Activated CD4-positive, alpha-beta T cell treated with anti-CD3 and anti-CD28 coated beads, Interleukin-2, amount 10 ng/mL, durations not matched to agents 7 days and 5 days (primary cell): ENCODE results near the gene USO1. TPM values are rescaled to one million over a fixed set of nuclear protein-coding genes. Genes with fewer than 3 reads are reported as not detected.

Source experiments
- CTCF ChIA-PET: fragments of 350-600 bp; sonication (Branson Sonifier 250); formaldehyde crosslinking; loops from one replicate; lab custom pipeline; 2021; ENCODE audit warnings: antibody characterized with exemption; lab: Charles Lee
- POLR2A ChIA-PET: fragments of 350-600 bp; sonication (Branson Sonifier 250); formaldehyde crosslinking; loops from one replicate; lab custom pipeline; 2021; ENCODE audit warnings: antibody characterized with exemption; lab: Charles Lee
- DNase-seq: peaks from one replicate; pipeline ENCODE4 v3.0.0-alpha.2; 2020
- H3K27ac Mint-ChIP-seq: one replicate; pipeline ENCODE4 v1.8.0; 2021; ENCODE audit warnings: mild to moderate bottlenecking, moderate library complexity, mixed read lengths
- H3K27me3 Mint-ChIP-seq: one replicate; pipeline ENCODE4 v1.8.0; 2021; ENCODE audit warnings: mixed read lengths
- H3K36me3 Mint-ChIP-seq: one replicate; pipeline ENCODE4 v1.8.0; 2021; ENCODE audit warnings: low read depth, mixed read lengths
- H3K4me1 Mint-ChIP-seq: one replicate; pipeline ENCODE4 v1.8.0; 2021; ENCODE audit warnings: mixed read lengths
- H3K4me3 Mint-ChIP-seq: one replicate; pipeline ENCODE4 v1.8.0; 2021; ENCODE audit warnings: mild to moderate bottlenecking, moderate library complexity, mixed read lengths
- H3K9me3 Mint-ChIP-seq: one replicate; pipeline ENCODE4 v1.8.0; 2021; ENCODE audit warnings: mixed read lengths
- total RNA-seq, 2 experiments: library from RNA; stranded (reverse); gene quantifications; one replicate each; pipeline ENCODE4 v1.2.3, GENCODE V29; 2021

USO1 gene
- total RNA-seq, 2 experiments from 2014 or later = 38.9 to 43.5 TPM

GRCh38 chr4:75696071-75696470, 28.3 kb upstream of the USO1 start:
- DNase-seq = peak; percentile 45
- Mint-ChIP-seq H3K4me1 (peaks cover 36% of the 10 kb centered on the region), H3K27me3 (no peaks in the 10 kb centered on the region), H3K9me3 (peaks cover 3% of the 10 kb centered on the region), H3K4me3 (no peak overlapping the region), H3K36me3 (peaks cover 15% of the 10 kb centered on the region), H3K27ac (peak overlapping the region; percentile 57)
- ChIA-PET POLR2A (no interaction called here), CTCF (interaction anchor here (1.1 to 1.8 kb wide), 5 partner anchors 12 to 30 kb away, joined by 3 to 15 read pairs (median 3); no protein-coding TSS in a partner anchor)

- ChIA-PET CTCF (interaction anchor here (1.5 to 1.8 kb wide), 4 partner anchors 11 to 29 kb away, joined by 3 to 15 read pairs (median 3); no protein-coding TSS in a partner anchor), POLR2A (no interaction called here)
- Mint-ChIP-seq H3K36me3 (peaks cover 14% of the 10 kb centered on the region), H3K4me1 (peaks cover 36% of the 10 kb centered on the region), H3K4me3 (no peak overlapping the region), H3K27me3 (no peaks in the 10 kb centered on the region), H3K9me3 (peaks cover 3% of the 10 kb centered on the region), H3K27ac (no peak overlapping the region)
- DNase-seq = no peak
Observed at GRCh38 chr4:75696581-75696980, 27.8 kb upstream of the USO1 start.

- CTCF ChIA-PET = interaction anchor here (1.0 to 1.5 kb wide), 2 partner anchors 10 to 31 kb away, joined by 3 to 4 read pairs; no protein-coding TSS in a partner anchor
- no peak for DNase-seq
- Mint-ChIP-seq H3K4me3 (peak overlapping the region; percentile 6), H3K9me3 (peaks cover 3% of the 10 kb centered on the region), H3K36me3 (peaks cover 13% of the 10 kb centered on the region), H3K4me1 (peaks cover 36% of the 10 kb centered on the region), H3K27ac (peak overlapping the region; percentile 39), H3K27me3 (no peaks in the 10 kb centered on the region)
- POLR2A ChIA-PET = interaction anchor here (0.7 kb wide), 1 partner anchor 1349 kb away, joined by 3 read pairs; no protein-coding TSS in a partner anchor
Observed at GRCh38 chr4:75698162-75698962, 26.0 kb upstream of the USO1 start.

GRCh38 chr4:75698963-75699228, 25.5 kb upstream of the USO1 start:
- no peak overlapping the region for H3K4me3 Mint-ChIP-seq
- ChIA-PET POLR2A (no interaction called here), CTCF (interaction anchor here (1.0 kb wide), 1 partner anchor 10 kb away, joined by 3 read pairs; no protein-coding TSS in a partner anchor)
- H3K4me1 Mint-ChIP-seq = peaks cover 36% of the 10 kb centered on the region
- peaks cover 12% of the 10 kb centered on the region for H3K36me3 Mint-ChIP-seq
- H3K9me3 Mint-ChIP-seq = peaks cover 2% of the 10 kb centered on the region
- DNase-seq = no peak
- no peaks in the 10 kb centered on the region for H3K27me3 Mint-ChIP-seq
- H3K27ac Mint-ChIP-seq = peak overlapping the region; percentile 39

GRCh38 chr4:75699299-75699698, 25.1 kb upstream of the USO1 start:
- peak overlapping the region; percentile 39 for H3K27ac Mint-ChIP-seq
- peaks cover 36% of the 10 kb centered on the region for H3K4me1 Mint-ChIP-seq
- ChIA-PET POLR2A (no interaction called here), CTCF (interaction anchor here (0.6 to 1.0 kb wide), 2 partner anchors 9 to 22 kb away, joined by 3 read pairs; no protein-coding TSS in a partner anchor)
- H3K36me3 Mint-ChIP-seq = peaks cover 9% of the 10 kb centered on the region
- H3K9me3 Mint-ChIP-seq = no peaks in the 10 kb centered on the region
- DNase-seq = no peak
- H3K4me3 Mint-ChIP-seq = no peak overlapping the region
- no peaks in the 10 kb centered on the region for H3K27me3 Mint-ChIP-seq

GRCh38 chr4:75702919-75703411, 21.4 kb upstream of the USO1 start:
- no peak for DNase-seq
- ChIA-PET POLR2A (no interaction called here), CTCF (no interaction called here)
- Mint-ChIP-seq H3K9me3 (no peaks in the 10 kb centered on the region), H3K27ac (no peak overlapping the region), H3K36me3 (no peaks in the 10 kb centered on the region), H3K4me1 (peaks cover 18% of the 10 kb centered on the region), H3K27me3 (no peaks in the 10 kb centered on the region), H3K4me3 (no peak overlapping the region)

- Mint-ChIP-seq H3K27me3 (no peaks in the 10 kb centered on the region), H3K36me3 (no peaks in the 10 kb centered on the region), H3K4me3 (no peak overlapping the region), H3K4me1 (peaks cover 12% of the 10 kb centered on the region), H3K9me3 (no peaks in the 10 kb centered on the region), H3K27ac (no peak overlapping the region)
- POLR2A ChIA-PET = no interaction called here
- CTCF ChIA-PET = interaction anchor here (1.2 kb wide), 1 partner anchor 15 kb away, joined by 3 read pairs; no protein-coding TSS in a partner anchor
- no peak for DNase-seq
Observed at GRCh38 chr4:75705198-75705977, 19.0 kb upstream of the USO1 start.

- ChIA-PET CTCF (interaction anchor here (0.7 to 1.8 kb wide), 7 partner anchors 10 to 97 kb away, joined by 3 to 4 read pairs (median 4); no protein-coding TSS in a partner anchor), POLR2A (interaction anchor here (0.5 kb wide), 1 partner anchor 1430 kb away, joined by 4 read pairs; no protein-coding TSS in a partner anchor)
- peak; percentile 62 for DNase-seq
- H3K36me3 Mint-ChIP-seq = no peaks in the 10 kb centered on the region
- H3K4me1 Mint-ChIP-seq = peaks cover 15% of the 10 kb centered on the region
- peak overlapping the region; percentile 15 for H3K27ac Mint-ChIP-seq
- H3K4me3 Mint-ChIP-seq = no peak overlapping the region
- no peaks in the 10 kb centered on the region for H3K27me3 Mint-ChIP-seq
- H3K9me3 Mint-ChIP-seq = no peaks in the 10 kb centered on the region
Observed at GRCh38 chr4:75708218-75708691, 16.1 kb upstream of the USO1 start.

- CTCF ChIA-PET = interaction anchor here (1.1 to 3.1 kb wide), 5 partner anchors 14 to 50 kb away, joined by 3 to 24 read pairs (median 3); partner anchors contain the start of gene USO1
Observed at GRCh38 chr4:75710246-75710645, 14.1 kb upstream of the USO1 start.

GRCh38 chr4:75714011-75714410, 10.4 kb upstream of the USO1 start:
- POLR2A ChIA-PET = no interaction called here
- Mint-ChIP-seq H3K27ac (no peak overlapping the region), H3K9me3 (no peaks in the 10 kb centered on the region), H3K4me3 (no peak overlapping the region), H3K4me1 (peaks cover 21% of the 10 kb centered on the region), H3K27me3 (no peaks in the 10 kb centered on the region), H3K36me3 (peaks cover 3% of the 10 kb centered on the region)
- CTCF ChIA-PET = interaction anchor here (5.2 kb wide), 1 partner anchor 10 kb away, joined by 34 read pairs; the partner anchor contains the start of gene USO1
- no peak for DNase-seq

More at GRCh38 chr4:75710246-75710645, 14.1 kb upstream of the USO1 start:
- DNase-seq = no peak
- Mint-ChIP-seq H3K4me1 (peaks cover 23% of the 10 kb centered on the region), H3K9me3 (no peaks in the 10 kb centered on the region), H3K36me3 (no peaks in the 10 kb centered on the region), H3K4me3 (no peak overlapping the region), H3K27me3 (no peaks in the 10 kb centered on the region), H3K27ac (no peak overlapping the region)
- POLR2A ChIA-PET = no interaction called here

- ChIA-PET POLR2A (no interaction called here), CTCF (interaction anchor here (0.9 to 5.2 kb wide), 3 partner anchors 9 to 19 kb away, joined by 3 to 34 read pairs (median 3); partner anchors contain the start of gene USO1)
- H3K36me3 Mint-ChIP-seq = peaks cover 5% of the 10 kb centered on the region
- H3K27me3 Mint-ChIP-seq = no peaks in the 10 kb centered on the region
- H3K4me3 Mint-ChIP-seq = no peak overlapping the region
- peaks cover 17% of the 10 kb centered on the region for H3K4me1 Mint-ChIP-seq
- no peaks in the 10 kb centered on the region for H3K9me3 Mint-ChIP-seq
- no peak for DNase-seq
- no peak overlapping the region for H3K27ac Mint-ChIP-seq
Observed at GRCh38 chr4:75714704-75715103, 9.7 kb upstream of the USO1 start.

- no peak for DNase-seq
- Mint-ChIP-seq H3K9me3 (no peaks in the 10 kb centered on the region), H3K4me1 (peaks cover 16% of the 10 kb centered on the region), H3K27ac (no peak overlapping the region), H3K27me3 (no peaks in the 10 kb centered on the region), H3K4me3 (no peak overlapping the region), H3K36me3 (peaks cover 5% of the 10 kb centered on the region)
- ChIA-PET CTCF (interaction anchor here (0.6 to 5.2 kb wide), 7 partner anchors 8 to 145 kb away, joined by 3 to 34 read pairs (median 3); partner anchors contain the start of gene USO1), POLR2A (no interaction called here)
Observed at GRCh38 chr4:75715105-75715799, 9.1 kb upstream of the USO1 start.
